ENCODE results near the gene RNF212. TPM values are rescaled to one million over a fixed set of nuclear protein-coding genes. Genes with fewer than 3 reads are reported as not detected.

Gene RNF212
- total RNA-seq, 3 donors from 2014 or later (not counting 1 experiment from before 2014, with no cell fraction given) = 1.0 to 2.0 (median 1.7) TPM

GRCh38 chr4:1091561-1091995 lies 21.8 kb downstream of the RNF212 start:
- Histone ChIP-seq H3K4me1 (ENCODE audit: control insufficient read depth, insufficient read depth, low read length) (no peaks in the 10 kb centered on the region), H3K36me3 (ENCODE audit: control insufficient read depth, insufficient read depth, low read length) (no peaks in the 10 kb centered on the region), H3K27ac (ENCODE audit: low read length) (no peak overlapping the region), H3K9me3 (ENCODE audit: control insufficient read depth, insufficient read depth, low read length) (peaks cover 20% of the 10 kb centered on the region), H3K27me3 (ENCODE audit: control insufficient read depth, insufficient read depth, low read length) (no peaks in the 10 kb centered on the region), H3K4me3 (ENCODE audit: low read length) (no peak overlapping the region)
- peaks cover 10% of the 10 kb centered on the region for H3K36me3 Mint-ChIP-seq
- H3K9me3 Mint-ChIP-seq = peaks cover 5 to 8% of the 10 kb centered on the region in 2 donors
- H3K4me1 Mint-ChIP-seq = peaks cover 9 to 22% of the 10 kb centered on the region in 2 donors
- H3K4me3 Mint-ChIP-seq = no peak overlapping the region
- DNase-seq (no peak), ATAC-seq (no peak)
- 91% methylated on average over 10 of the region's 10 CpGs for WGBS (ENCODE audit: insufficient coverage)
- H3K27ac Mint-ChIP-seq = no peak overlapping the region
- H3K27me3 Mint-ChIP-seq (ENCODE audit: low read depth in 2 of 2) = no peaks in the 10 kb centered on the region
- no peak for TF ChIP-seq CTCF (IDR thresholded peaks at IDR 0.05)
- intact Hi-C loops (cut with micrococcal nuclease) = no loop called here

DNA sequence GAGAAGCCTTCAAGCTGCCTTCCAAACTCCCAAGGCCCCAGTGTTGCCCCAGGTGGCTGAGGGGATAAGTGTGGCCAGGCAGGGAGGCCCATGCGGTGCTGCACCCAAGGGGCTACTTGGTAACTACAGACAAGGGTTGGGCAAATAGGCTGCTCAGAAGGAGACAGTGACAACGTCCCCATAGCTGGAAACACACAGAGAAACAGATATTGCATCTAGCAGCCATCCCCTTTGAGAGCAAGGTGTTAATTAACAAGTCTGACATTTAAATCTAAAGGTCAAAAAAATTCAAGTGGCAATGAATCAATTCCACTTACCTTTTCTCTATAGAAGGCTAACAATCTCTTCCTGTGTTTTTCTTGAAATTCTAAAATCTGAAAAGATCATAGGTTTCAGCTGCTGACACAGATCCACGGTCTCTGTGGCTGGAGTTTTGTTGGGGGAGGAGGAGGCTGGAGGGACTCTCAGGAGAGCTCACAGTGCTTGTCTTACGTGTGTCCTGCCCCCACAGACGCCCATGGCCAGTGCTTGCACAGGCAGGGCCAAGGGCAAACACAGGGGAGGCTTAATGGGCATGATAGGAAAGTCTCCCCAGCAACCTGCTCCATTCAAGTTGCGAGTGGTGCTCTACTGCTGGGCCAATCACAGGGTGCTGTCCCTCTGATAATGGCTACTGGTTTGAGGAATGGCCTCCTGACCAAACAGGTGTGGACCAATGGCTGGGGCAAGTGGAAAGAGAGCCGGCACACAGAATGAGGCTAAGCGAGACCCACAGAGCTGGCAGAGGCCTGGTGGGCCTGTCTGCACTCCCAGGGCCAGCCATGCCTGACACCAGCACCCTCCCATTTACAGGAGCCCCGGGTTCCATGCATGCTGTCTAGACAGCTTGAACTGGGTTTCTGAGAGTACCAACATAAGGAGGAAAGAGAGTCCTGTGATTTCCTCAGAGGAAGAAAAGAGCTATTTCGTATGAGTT lies 22.6 kb downstream of the RNF212 start:
- H3K27me3 ChIP-seq (ENCODE audit: control insufficient read depth, insufficient read depth, low read length) = no peaks in the 10 kb centered on the region
- H3K27ac Mint-ChIP-seq = no peak overlapping the region
- peaks cover 20% of the 10 kb centered on the region for H3K9me3 ChIP-seq (ENCODE audit: control insufficient read depth, insufficient read depth, low read length)
- H3K27ac ChIP-seq (ENCODE audit: low read length) = no peak overlapping the region
- no peak overlapping the region for H3K4me3 Mint-ChIP-seq
- no peak for DNase-seq
- TF ChIP-seq CTCF (IDR thresholded peaks at IDR 0.05) = no peak
- intact Hi-C loops (cut with micrococcal nuclease) = no loop called here
- peaks cover 7% of the 10 kb centered on the region for H3K4me1 ChIP-seq (ENCODE audit: control insufficient read depth, insufficient read depth, low read length)
- H3K36me3 ChIP-seq (ENCODE audit: control insufficient read depth, insufficient read depth, low read length) = no peaks in the 10 kb centered on the region
- peaks cover 14 to 30% of the 10 kb centered on the region in 2 donors for H3K4me1 Mint-ChIP-seq
- ATAC-seq = no peak
- H3K4me3 ChIP-seq (ENCODE audit: low read length) = no peak overlapping the region
- peaks cover 5 to 8% of the 10 kb centered on the region in 2 donors for H3K9me3 Mint-ChIP-seq
- peaks cover 10% of the 10 kb centered on the region for H3K36me3 Mint-ChIP-seq
- WGBS (ENCODE audit: insufficient coverage) = 85% methylated on average over 10 of the region's 10 CpGs
- no peaks in the 10 kb centered on the region for H3K27me3 Mint-ChIP-seq (ENCODE audit: low read depth in 2 of 2)

DNA sequence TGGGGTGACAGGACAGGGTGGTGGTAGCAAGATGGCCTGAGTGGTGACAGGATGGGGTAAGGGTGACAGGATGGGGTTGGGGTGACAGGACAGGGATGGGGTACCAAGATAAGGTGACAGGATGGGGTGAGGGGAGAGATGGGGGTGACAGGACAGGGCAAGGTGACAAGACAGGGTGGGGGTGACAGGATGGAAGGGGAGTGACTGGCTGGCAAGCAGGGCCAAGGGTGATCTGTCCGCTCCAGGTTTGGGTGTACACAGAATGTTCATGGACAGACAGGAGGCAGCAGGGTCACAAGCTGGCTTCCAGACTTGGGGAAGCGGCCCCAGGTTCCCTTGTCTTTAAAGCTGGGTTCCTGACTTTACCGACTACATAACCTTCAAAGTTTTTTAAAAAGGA lies 23.3 kb downstream of the RNF212 start:
- Mint-ChIP-seq H3K4me1 (peaks cover 17 to 33% of the 10 kb centered on the region in 2 donors), H3K27ac (peak overlapping the region in 1 of 2 donors; percentile 33), H3K9me3 (peaks cover 5 to 8% of the 10 kb centered on the region in 2 donors), H3K36me3 (peaks cover 10% of the 10 kb centered on the region), H3K4me3 (no peak overlapping the region), H3K27me3 (ENCODE audit: low read depth in 2 of 2) (no peaks in the 10 kb centered on the region)
- Histone ChIP-seq H3K9me3 (ENCODE audit: control insufficient read depth, insufficient read depth, low read length) (peaks cover 20% of the 10 kb centered on the region), H3K27ac (ENCODE audit: low read length) (no peak overlapping the region), H3K4me1 (ENCODE audit: control insufficient read depth, insufficient read depth, low read length) (peaks cover 8% of the 10 kb centered on the region), H3K27me3 (ENCODE audit: control insufficient read depth, insufficient read depth, low read length) (no peaks in the 10 kb centered on the region), H3K36me3 (ENCODE audit: control insufficient read depth, insufficient read depth, low read length) (no peaks in the 10 kb centered on the region), H3K4me3 (ENCODE audit: low read length) (no peak overlapping the region)
- intact Hi-C loops (cut with micrococcal nuclease) = no loop called here
- 78% methylated on average over 3 of the region's 3 CpGs for WGBS (ENCODE audit: insufficient coverage)
- TF ChIP-seq CTCF (IDR thresholded peaks at IDR 0.05) = no peak
- ATAC-seq = no peak
- DNase-seq = no peak

Measured in natural killer cell (primary cell).